ENCODE measurements around the gene PNLDC1.
A peak's percentile ranks its signal among the peaks of the same experiment; 100 is the strongest.

Gene PNLDC1

GRCh38 chr6:159777240-159777904 is 22.7 kb upstream of the PNLDC1 start:
- Mint-ChIP-seq H3K9me3 (no peaks in the 10 kb centered on the region), H3K4me3 (no peak overlapping the region), H3K4me1 (no peaks in the 10 kb centered on the region), H3K36me3 (ENCODE audit: low read depth) (peaks cover 92% of the 10 kb centered on the region), H3K27me3 (ENCODE audit: low read depth, poor library complexity) (no peaks in the 10 kb centered on the region), H3K27ac (no peak overlapping the region)
- DNase-seq, result no peak
- TF ChIP-seq CTCF (IDR thresholded peaks at IDR 0.05), result no peak

- TF ChIP-seq CTCF (IDR thresholded peaks at IDR 0.05), result no peak
- Mint-ChIP-seq H3K36me3 (ENCODE audit: low read depth) (peaks cover 92% of the 10 kb centered on the region), H3K9me3 (no peaks in the 10 kb centered on the region), H3K27ac (no peak overlapping the region), H3K27me3 (ENCODE audit: low read depth, poor library complexity) (no peaks in the 10 kb centered on the region), H3K4me3 (no peak overlapping the region), H3K4me1 (no peaks in the 10 kb centered on the region)
- no peak for DNase-seq
These were observed 21.9 kb upstream of the PNLDC1 start for GRCh38 chr6:159778131-159778530.

GRCh38 chr6:159778542-159779103 is 21.5 kb upstream of the PNLDC1 start:
- no peaks in the 10 kb centered on the region for H3K27me3 Mint-ChIP-seq (ENCODE audit: low read depth, poor library complexity)
- no peak for DNase-seq
- H3K36me3 Mint-ChIP-seq (ENCODE audit: low read depth), result peaks cover 92% of the 10 kb centered on the region
- no peaks in the 10 kb centered on the region for H3K4me1 Mint-ChIP-seq
- H3K27ac Mint-ChIP-seq, result no peak overlapping the region
- H3K4me3 Mint-ChIP-seq, result no peak overlapping the region
- no peaks in the 10 kb centered on the region for H3K9me3 Mint-ChIP-seq
- no peak for TF ChIP-seq CTCF (IDR thresholded peaks at IDR 0.05)

- Mint-ChIP-seq H3K27me3 (ENCODE audit: low read depth, poor library complexity) (no peaks in the 10 kb centered on the region), H3K36me3 (ENCODE audit: low read depth) (peaks cover 62% of the 10 kb centered on the region), H3K4me1 (peaks cover 48% of the 10 kb centered on the region), H3K9me3 (no peaks in the 10 kb centered on the region), H3K4me3 (peak overlapping the region; percentile 99), H3K27ac (peak overlapping the region; percentile 83)
- DNase-seq, result no peak
- TF ChIP-seq CTCF (IDR thresholded peaks at IDR 0.05), result no peak
These were observed 11.8 kb upstream of the PNLDC1 start for GRCh38 chr6:159788276-159788675.

GRCh38 chr6:159788753-159789376 is 11.2 kb upstream of the PNLDC1 start:
- no peaks in the 10 kb centered on the region for H3K27me3 Mint-ChIP-seq (ENCODE audit: low read depth, poor library complexity)
- peak overlapping the region; percentile 83 for H3K27ac Mint-ChIP-seq
- DNase-seq, result peak; percentile 60
- peak overlapping the region; percentile 99 for H3K4me3 Mint-ChIP-seq
- H3K36me3 Mint-ChIP-seq (ENCODE audit: low read depth), result peaks cover 62% of the 10 kb centered on the region
- TF ChIP-seq CTCF (IDR thresholded peaks at IDR 0.05), result no peak
- H3K4me1 Mint-ChIP-seq, result peaks cover 48% of the 10 kb centered on the region
- H3K9me3 Mint-ChIP-seq, result no peaks in the 10 kb centered on the region

All from nephron progenitor cell (in vitro differentiated cells).